Measurements from ENCODE around the gene PAQR4. TPM values are rescaled to one million over a fixed set of nuclear protein-coding genes. Genes with fewer than 3 reads are reported as not detected.

PAQR4 gene
- polyA plus RNA-seq, 1 donor from 2014 or later = 47.8 TPM

DNA sequence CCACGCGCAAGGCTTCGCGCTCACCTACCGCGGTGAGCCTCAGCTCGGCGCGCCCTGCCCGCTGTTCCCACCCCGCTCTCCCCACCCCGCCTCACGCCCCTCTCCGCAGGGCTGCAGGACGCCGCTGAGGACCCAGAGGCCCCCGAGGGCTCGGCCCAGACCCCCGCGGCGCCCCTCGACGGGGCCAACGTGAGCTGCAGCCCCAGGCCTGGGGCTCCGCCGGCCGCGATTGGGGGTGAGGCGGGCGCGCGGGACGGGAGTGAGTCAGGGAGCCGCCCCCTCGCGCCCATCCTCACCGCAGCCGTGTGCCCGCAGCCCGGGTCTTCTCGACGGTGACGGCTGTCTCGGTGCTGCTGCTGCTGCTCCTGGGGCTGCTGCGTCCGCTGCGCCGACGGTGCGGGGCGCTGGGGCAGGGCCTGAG lies 1.9 kb upstream of the PAQR4 start:
- TF ChIP-seq, protein P1, sequence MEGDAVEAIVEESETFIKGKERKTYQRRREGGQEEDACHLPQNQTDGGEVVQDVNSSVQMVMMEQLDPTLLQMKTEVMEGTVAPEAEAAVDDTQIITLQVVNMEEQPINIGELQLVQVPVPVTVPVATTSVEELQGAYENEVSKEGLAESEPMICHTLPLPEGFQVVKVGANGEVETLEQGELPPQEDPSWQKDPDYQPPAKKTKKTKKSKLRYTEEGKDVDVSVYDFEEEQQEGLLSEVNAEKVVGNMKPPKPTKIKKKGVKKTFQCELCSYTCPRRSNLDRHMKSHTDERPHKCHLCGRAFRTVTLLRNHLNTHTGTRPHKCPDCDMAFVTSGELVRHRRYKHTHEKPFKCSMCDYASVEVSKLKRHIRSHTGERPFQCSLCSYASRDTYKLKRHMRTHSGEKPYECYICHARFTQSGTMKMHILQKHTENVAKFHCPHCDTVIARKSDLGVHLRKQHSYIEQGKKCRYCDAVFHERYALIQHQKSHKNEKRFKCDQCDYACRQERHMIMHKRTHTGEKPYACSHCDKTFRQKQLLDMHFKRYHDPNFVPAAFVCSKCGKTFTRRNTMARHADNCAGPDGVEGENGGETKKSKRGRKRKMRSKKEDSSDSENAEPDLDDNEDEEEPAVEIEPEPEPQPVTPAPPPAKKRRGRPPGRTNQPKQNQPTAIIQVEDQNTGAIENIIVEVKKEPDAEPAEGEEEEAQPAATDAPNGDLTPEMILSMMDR (IDR thresholded peaks at IDR 0.05; ENCODE audit: poor library complexity, severe bottlenecking) = no peak
- TF ChIP-seq, protein P2, sequence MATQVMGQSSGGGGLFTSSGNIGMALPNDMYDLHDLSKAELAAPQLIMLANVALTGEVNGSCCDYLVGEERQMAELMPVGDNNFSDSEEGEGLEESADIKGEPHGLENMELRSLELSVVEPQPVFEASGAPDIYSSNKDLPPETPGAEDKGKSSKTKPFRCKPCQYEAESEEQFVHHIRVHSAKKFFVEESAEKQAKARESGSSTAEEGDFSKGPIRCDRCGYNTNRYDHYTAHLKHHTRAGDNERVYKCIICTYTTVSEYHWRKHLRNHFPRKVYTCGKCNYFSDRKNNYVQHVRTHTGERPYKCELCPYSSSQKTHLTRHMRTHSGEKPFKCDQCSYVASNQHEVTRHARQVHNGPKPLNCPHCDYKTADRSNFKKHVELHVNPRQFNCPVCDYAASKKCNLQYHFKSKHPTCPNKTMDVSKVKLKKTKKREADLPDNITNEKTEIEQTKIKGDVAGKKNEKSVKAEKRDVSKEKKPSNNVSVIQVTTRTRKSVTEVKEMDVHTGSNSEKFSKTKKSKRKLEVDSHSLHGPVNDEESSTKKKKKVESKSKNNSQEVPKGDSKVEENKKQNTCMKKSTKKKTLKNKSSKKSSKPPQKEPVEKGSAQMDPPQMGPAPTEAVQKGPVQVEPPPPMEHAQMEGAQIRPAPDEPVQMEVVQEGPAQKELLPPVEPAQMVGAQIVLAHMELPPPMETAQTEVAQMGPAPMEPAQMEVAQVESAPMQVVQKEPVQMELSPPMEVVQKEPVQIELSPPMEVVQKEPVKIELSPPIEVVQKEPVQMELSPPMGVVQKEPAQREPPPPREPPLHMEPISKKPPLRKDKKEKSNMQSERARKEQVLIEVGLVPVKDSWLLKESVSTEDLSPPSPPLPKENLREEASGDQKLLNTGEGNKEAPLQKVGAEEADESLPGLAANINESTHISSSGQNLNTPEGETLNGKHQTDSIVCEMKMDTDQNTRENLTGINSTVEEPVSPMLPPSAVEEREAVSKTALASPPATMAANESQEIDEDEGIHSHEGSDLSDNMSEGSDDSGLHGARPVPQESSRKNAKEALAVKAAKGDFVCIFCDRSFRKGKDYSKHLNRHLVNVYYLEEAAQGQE (IDR thresholded peaks at IDR 0.05; ENCODE audit: borderline replicate concordance) = no peak
- TF ChIP-seq POLR2AphosphoS5 (IDR thresholded peaks at IDR 0.05) (no peak), RAD21 (conservative IDR thresholded peaks at IDR 0.05) (no peak), MXI1 (conservative IDR thresholded peaks at IDR 0.05; ENCODE audit: poor library complexity, severe bottlenecking) (no peak), EZH2 (IDR thresholded peaks at IDR 0.05; ENCODE audit: borderline replicate concordance, insufficient read depth, low read length, poor library complexity, severe bottlenecking) (no peak), TAF1 (IDR thresholded peaks at IDR 0.05; ENCODE audit: low read depth) (no peak), EP300 (conservative IDR thresholded peaks at IDR 0.05; ENCODE audit: poor library complexity, severe bottlenecking) (no peak), SMC3 (conservative IDR thresholded peaks at IDR 0.05; ENCODE audit: poor library complexity) (no peak)
- no peak overlapping the region for H3K4me2 ChIP-seq (ENCODE audit: low read length)
- peaks cover 57% of the 10 kb centered on the region for H3K27me3 ChIP-seq (ENCODE audit: insufficient read depth, low read depth, low read length)
- H3K79me2 ChIP-seq (replicated peaks; ENCODE audit: insufficient read depth, low read length) = no peaks in the 10 kb centered on the region
- no peaks in the 10 kb centered on the region for H3K9me2 ChIP-seq (ENCODE audit: insufficient read depth, low read length)
- H3K9ac ChIP-seq (ENCODE audit: low read length) = no peak overlapping the region
- no peaks in the 10 kb centered on the region for H3K36me3 ChIP-seq (ENCODE audit: insufficient read depth, low read length)
- no peaks in the 10 kb centered on the region for H3K9me3 ChIP-seq (ENCODE audit: low read length)
- no peak overlapping the region for H3K4me3 ChIP-seq (ENCODE audit: low read length)
- no peaks in the 10 kb centered on the region for H3F3A ChIP-seq (ENCODE audit: insufficient read depth, low read length, poor library complexity, severe bottlenecking)
- no peak overlapping the region for H3K27ac ChIP-seq (ENCODE audit: low read length)
- no peaks in the 10 kb centered on the region for H4K20me1 ChIP-seq (ENCODE audit: insufficient read depth)
- H2AFZ ChIP-seq (ENCODE audit: low read depth, low read length) = no peak overlapping the region

GRCh38 chr16:2967721-2968161 lies 1.4 kb upstream of the PAQR4 start:
- no peak for TF ChIP-seq EP300 (conservative IDR thresholded peaks at IDR 0.05; ENCODE audit: poor library complexity, severe bottlenecking)
- TF ChIP-seq TAF1 (IDR thresholded peaks at IDR 0.05; ENCODE audit: low read depth) = no peak
- Histone ChIP-seq H3K27ac (ENCODE audit: low read length) (no peak overlapping the region), H3K4me2 (ENCODE audit: low read length) (no peak overlapping the region), H2AFZ (ENCODE audit: low read depth, low read length) (no peak overlapping the region), H3K79me2 (replicated peaks; ENCODE audit: insufficient read depth, low read length) (no peaks in the 10 kb centered on the region), H4K20me1 (ENCODE audit: insufficient read depth) (no peaks in the 10 kb centered on the region), H3K9me3 (ENCODE audit: low read length) (no peaks in the 10 kb centered on the region), H3K27me3 (ENCODE audit: insufficient read depth, low read depth, low read length) (peaks cover 55% of the 10 kb centered on the region), H3K9me2 (ENCODE audit: insufficient read depth, low read length) (no peaks in the 10 kb centered on the region), H3K4me3 (ENCODE audit: low read length) (no peak overlapping the region), H3K9ac (ENCODE audit: low read length) (no peak overlapping the region), H3K36me3 (ENCODE audit: insufficient read depth, low read length) (no peaks in the 10 kb centered on the region), H3F3A (ENCODE audit: insufficient read depth, low read length, poor library complexity, severe bottlenecking) (no peaks in the 10 kb centered on the region)

DNA sequence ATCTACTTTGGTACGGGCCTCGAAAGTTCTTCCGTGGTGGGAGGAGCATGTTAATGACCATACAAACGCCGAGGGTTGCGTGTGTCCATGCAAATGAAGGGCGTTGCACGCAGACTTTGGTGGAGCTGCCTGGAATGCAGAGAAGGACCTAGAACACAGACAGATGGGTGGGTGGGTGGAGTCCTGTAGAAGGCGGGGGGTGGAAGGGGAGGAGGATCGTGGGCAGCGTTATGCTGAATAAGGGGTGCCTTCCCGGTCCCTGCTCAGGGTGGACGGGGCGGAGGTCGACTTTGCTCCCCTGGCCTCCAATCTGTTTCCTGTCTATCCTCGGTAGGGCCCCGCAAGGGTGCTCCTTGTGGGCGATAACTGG lies 795 bp upstream of the PAQR4 start:
- H3K36me3 ChIP-seq (ENCODE audit: insufficient read depth, low read length) = no peaks in the 10 kb centered on the region
- H3K79me2 ChIP-seq (replicated peaks; ENCODE audit: insufficient read depth, low read length) = no peaks in the 10 kb centered on the region
- no peak overlapping the region for H3K27ac ChIP-seq (ENCODE audit: low read length)
- H3K27me3 ChIP-seq (ENCODE audit: insufficient read depth, low read depth, low read length) = peaks cover 49% of the 10 kb centered on the region
- H4K20me1 ChIP-seq (ENCODE audit: insufficient read depth) = no peaks in the 10 kb centered on the region
- no peaks in the 10 kb centered on the region for H3F3A ChIP-seq (ENCODE audit: insufficient read depth, low read length, poor library complexity, severe bottlenecking)
- no peak overlapping the region for H3K4me2 ChIP-seq (ENCODE audit: low read length)
- peak overlapping the region; percentile 98 for H3K4me3 ChIP-seq (ENCODE audit: low read length)
- H2AFZ ChIP-seq (ENCODE audit: low read depth, low read length) = no peak overlapping the region
- no peak for TF ChIP-seq EP300 (conservative IDR thresholded peaks at IDR 0.05; ENCODE audit: poor library complexity, severe bottlenecking)
- TF ChIP-seq EZH2 (IDR thresholded peaks at IDR 0.05; ENCODE audit: borderline replicate concordance, insufficient read depth, low read length, poor library complexity, severe bottlenecking) = no peak
- no peak for TF ChIP-seq SMC3 (conservative IDR thresholded peaks at IDR 0.05; ENCODE audit: poor library complexity)
- TF ChIP-seq POLR2AphosphoS5 (IDR thresholded peaks at IDR 0.05) = no peak
- TF ChIP-seq, protein P2 (IDR thresholded peaks at IDR 0.05; ENCODE audit: borderline replicate concordance) = no peak
- no peak for TF ChIP-seq TAF1 (IDR thresholded peaks at IDR 0.05; ENCODE audit: low read depth)
- TF ChIP-seq RAD21 (conservative IDR thresholded peaks at IDR 0.05) = no peak
- TF ChIP-seq MXI1 (conservative IDR thresholded peaks at IDR 0.05; ENCODE audit: poor library complexity, severe bottlenecking) = no peak
- TF ChIP-seq, protein P1 (IDR thresholded peaks at IDR 0.05; ENCODE audit: poor library complexity, severe bottlenecking) = no peak
- H3K9ac ChIP-seq (ENCODE audit: low read length) = peak overlapping the region; percentile 83
- H3K9me2 ChIP-seq (ENCODE audit: insufficient read depth, low read length) = no peaks in the 10 kb centered on the region
- no peaks in the 10 kb centered on the region for H3K9me3 ChIP-seq (ENCODE audit: low read length)
